Activated CD4-positive, alpha-beta T cell treated with anti-CD3 and anti-CD28 coated beads for 24 hours (primary cell): ENCODE measurements around the gene PKNOX1.
"Not testable (repeated sequence)": the region's sequence is repeated elsewhere in the genome, so short reads cannot be mapped to it uniquely, and the experiment has no call there.

Source experiments
- DNase-seq, 2 donors: peaks; one replicate each; pipeline ENCODE4 v3.0.0-alpha.2; 2020; ENCODE audit warnings: low read depth in 2 of 2

The PKNOX1 gene

GRCh38 chr21:43020177-43020576, 45.8 kb downstream of the PKNOX1 start:
- no peak for DNase-seq

GRCh38 chr21:43020771-43021170, 46.4 kb downstream of the PKNOX1 start:
- no peak for DNase-seq

GRCh38 chr21:43021191-43021590, 46.8 kb downstream of the PKNOX1 start:
- no peak for DNase-seq

GRCh38 chr21:43021756-43022600, 47.6 kb downstream of the PKNOX1 start:
- no peak for DNase-seq

- no peak for DNase-seq
Observed at GRCh38 chr21:43023175-43023574, 48.8 kb downstream of the PKNOX1 start.

GRCh38 chr21:43024439-43025136, 50.2 kb downstream of the PKNOX1 start:
- DNase-seq: no peak

GRCh38 chr21:43025636-43026180, 51.3 kb downstream of the PKNOX1 start:
- no peak for DNase-seq

- DNase-seq: no peak
Observed at GRCh38 chr21:43027846-43028731, 53.7 kb downstream of the PKNOX1 start.

- no peak for DNase-seq
Observed at GRCh38 chr21:43029785-43030184, 55.4 kb downstream of the PKNOX1 start.

- DNase-seq: no peak
Observed at GRCh38 chr21:43031121-43031619, 56.8 kb downstream of the PKNOX1 start.

- DNase-seq: no peak
Observed at GRCh38 chr21:43034101-43034500, 59.7 kb downstream of the PKNOX1 start.

GRCh38 chr21:43034826-43035225, 60.5 kb downstream of the PKNOX1 start:
- DNase-seq: no peak

GRCh38 chr21:43036889-43037288, 62.5 kb downstream of the PKNOX1 start:
- DNase-seq: not testable (repeated sequence)

GRCh38 chr21:43037918-43038658, 63.7 kb downstream of the PKNOX1 start:
- not testable (repeated sequence) for DNase-seq

- DNase-seq: not testable (repeated sequence)
Observed at GRCh38 chr21:43038659-43039044, 64.3 kb downstream of the PKNOX1 start.

GRCh38 chr21:43042169-43042568, 67.8 kb downstream of the PKNOX1 start:
- DNase-seq: not testable (repeated sequence)

- DNase-seq: not testable (repeated sequence)
Observed at GRCh38 chr21:43043291-43043690, 68.9 kb downstream of the PKNOX1 start.

- not testable (repeated sequence) for DNase-seq
Observed at GRCh38 chr21:43044547-43044946, 70.2 kb downstream of the PKNOX1 start.

- not testable (repeated sequence) for DNase-seq
Observed at GRCh38 chr21:43045165-43045875, 71.0 kb downstream of the PKNOX1 start.
